HL-60 (cell line): ENCODE measurements around the gene HSPA12A.

Experiments used
- CTCF ChIP-seq: IDR thresholded peaks from one replicate; pipeline ENCODE4 v1.5.1; 2011; ENCODE audit warnings: low read length, control low read depth, inconsistent platforms; ENCODE audit not compliant: insufficient read depth
- GABPA ChIP-seq: IDR thresholded peaks from 2 replicates; pipeline ENCODE4 v1.6.1; 2012; ENCODE audit warnings: low read depth
- POLR2AphosphoS5 ChIP-seq: IDR thresholded peaks from 2 replicates; pipeline ENCODE4 v1.6.1; 2012; ENCODE audit warnings: low read depth
- SPI1 ChIP-seq: IDR thresholded peaks from 2 replicates; pipeline ENCODE4 v1.6.1; 2012; ENCODE audit warnings: low read depth, mild to moderate bottlenecking, borderline replicate concordance
- TF ChIP-seq, protein P1 (sequence below): IDR thresholded peaks from 2 replicates; pipeline ENCODE4 v1.6.1; 2012; ENCODE audit warnings: low read depth; ENCODE audit not compliant: insufficient replicate concordance

DNA sequence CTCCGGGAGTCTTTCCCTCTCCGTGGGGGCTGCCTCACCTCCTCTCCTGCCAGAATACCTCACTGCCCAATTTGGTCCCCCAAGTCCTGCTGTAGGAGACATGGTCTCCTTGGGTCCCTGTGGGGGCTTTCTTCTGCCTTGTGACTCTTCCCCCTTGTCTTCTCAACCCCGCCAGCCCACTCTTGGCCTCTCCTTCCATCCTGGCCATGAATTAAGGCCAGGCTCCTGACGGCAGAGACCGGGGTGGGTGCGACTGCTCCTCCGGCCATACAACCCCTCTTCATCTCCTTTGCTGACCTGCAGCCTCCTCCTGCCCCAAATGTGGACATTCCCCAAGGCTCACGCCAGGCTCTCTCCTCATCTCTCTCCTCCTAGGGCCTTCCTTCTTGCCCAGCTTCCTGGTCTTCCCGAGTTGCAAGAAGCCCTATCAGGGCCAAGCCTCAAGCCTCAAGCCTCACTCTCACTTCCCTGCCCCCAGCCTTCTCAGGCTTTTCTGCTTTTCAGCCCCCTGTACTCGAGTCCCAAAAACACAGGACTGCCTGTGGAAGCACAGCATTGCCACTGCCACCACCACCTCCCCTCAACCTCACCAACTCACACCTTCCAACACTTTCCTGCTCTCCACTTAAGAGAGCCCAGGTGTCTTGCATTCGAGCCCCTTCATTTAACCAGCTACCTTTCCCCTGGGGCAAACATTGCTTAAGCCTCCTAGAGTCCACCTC, 120.3 kb downstream of the HSPA12A start:
- TF ChIP-seq POLR2AphosphoS5 (no peak), CTCF (no peak), GABPA (no peak), SPI1 (no peak)
- TF ChIP-seq, protein P1, sequence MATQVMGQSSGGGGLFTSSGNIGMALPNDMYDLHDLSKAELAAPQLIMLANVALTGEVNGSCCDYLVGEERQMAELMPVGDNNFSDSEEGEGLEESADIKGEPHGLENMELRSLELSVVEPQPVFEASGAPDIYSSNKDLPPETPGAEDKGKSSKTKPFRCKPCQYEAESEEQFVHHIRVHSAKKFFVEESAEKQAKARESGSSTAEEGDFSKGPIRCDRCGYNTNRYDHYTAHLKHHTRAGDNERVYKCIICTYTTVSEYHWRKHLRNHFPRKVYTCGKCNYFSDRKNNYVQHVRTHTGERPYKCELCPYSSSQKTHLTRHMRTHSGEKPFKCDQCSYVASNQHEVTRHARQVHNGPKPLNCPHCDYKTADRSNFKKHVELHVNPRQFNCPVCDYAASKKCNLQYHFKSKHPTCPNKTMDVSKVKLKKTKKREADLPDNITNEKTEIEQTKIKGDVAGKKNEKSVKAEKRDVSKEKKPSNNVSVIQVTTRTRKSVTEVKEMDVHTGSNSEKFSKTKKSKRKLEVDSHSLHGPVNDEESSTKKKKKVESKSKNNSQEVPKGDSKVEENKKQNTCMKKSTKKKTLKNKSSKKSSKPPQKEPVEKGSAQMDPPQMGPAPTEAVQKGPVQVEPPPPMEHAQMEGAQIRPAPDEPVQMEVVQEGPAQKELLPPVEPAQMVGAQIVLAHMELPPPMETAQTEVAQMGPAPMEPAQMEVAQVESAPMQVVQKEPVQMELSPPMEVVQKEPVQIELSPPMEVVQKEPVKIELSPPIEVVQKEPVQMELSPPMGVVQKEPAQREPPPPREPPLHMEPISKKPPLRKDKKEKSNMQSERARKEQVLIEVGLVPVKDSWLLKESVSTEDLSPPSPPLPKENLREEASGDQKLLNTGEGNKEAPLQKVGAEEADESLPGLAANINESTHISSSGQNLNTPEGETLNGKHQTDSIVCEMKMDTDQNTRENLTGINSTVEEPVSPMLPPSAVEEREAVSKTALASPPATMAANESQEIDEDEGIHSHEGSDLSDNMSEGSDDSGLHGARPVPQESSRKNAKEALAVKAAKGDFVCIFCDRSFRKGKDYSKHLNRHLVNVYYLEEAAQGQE, result no peak
